Tibial nerve (tissue), 4 donors: Measurements from ENCODE around the gene FAM222B.

Source experiments
- EP300 ChIP-seq, 2 donors: sonication (generic); formaldehyde crosslinking; IDR thresholded peaks; one replicate each; pipeline ENCODE4 v1.6.1; 2017; ENCODE audit warnings: antibody characterized with exemption in 2 of 2, mild to moderate bottlenecking in 1 of 2
- POLR2A ChIP-seq, 2 donors: fragments of 450-650 bp; IDR thresholded peaks; one replicate each; pipeline ENCODE4 v1.6.1; 2017; ENCODE audit warnings: antibody characterized with exemption in 2 of 2, mild to moderate bottlenecking in 2 of 2, moderate library complexity in 2 of 2
- TF ChIP-seq, protein P1 (sequence below), 5 experiments: fragments of 200-600 bp in 3 of 5; fragments of 450-650 bp in 2 of 5; sonication (generic) in 3 of 5; IDR thresholded peaks; one replicate each; pipeline ENCODE4 v1.5.1; 2016 to 2019; ENCODE audit warnings: antibody characterized with exemption in 5 of 5, mild to moderate bottlenecking in 3 of 5, moderate library complexity in 2 of 5

DNA sequence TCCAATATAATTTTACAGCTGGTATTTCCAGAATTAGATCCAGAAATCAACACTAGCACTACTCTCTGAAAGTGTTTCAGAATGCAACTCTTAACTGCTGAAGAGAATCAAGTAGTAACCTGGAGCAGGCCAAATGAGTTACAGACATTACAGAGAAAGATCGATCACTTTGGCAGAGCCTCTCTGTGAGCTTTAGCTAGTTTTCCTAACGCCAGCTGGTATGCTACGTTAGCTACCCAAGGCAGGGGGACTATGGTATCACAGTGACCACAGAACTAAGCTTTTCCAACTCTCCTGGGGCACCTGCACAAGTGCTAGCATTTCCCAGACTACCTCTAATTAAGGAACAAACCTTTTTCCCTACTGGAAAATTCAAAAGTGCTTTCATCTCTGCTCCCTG lies 68.4 kb downstream of the FAM222B start:
- TF ChIP-seq, protein P1, sequence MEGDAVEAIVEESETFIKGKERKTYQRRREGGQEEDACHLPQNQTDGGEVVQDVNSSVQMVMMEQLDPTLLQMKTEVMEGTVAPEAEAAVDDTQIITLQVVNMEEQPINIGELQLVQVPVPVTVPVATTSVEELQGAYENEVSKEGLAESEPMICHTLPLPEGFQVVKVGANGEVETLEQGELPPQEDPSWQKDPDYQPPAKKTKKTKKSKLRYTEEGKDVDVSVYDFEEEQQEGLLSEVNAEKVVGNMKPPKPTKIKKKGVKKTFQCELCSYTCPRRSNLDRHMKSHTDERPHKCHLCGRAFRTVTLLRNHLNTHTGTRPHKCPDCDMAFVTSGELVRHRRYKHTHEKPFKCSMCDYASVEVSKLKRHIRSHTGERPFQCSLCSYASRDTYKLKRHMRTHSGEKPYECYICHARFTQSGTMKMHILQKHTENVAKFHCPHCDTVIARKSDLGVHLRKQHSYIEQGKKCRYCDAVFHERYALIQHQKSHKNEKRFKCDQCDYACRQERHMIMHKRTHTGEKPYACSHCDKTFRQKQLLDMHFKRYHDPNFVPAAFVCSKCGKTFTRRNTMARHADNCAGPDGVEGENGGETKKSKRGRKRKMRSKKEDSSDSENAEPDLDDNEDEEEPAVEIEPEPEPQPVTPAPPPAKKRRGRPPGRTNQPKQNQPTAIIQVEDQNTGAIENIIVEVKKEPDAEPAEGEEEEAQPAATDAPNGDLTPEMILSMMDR (IDR thresholded peaks at IDR 0.05), result no peak
- TF ChIP-seq EP300 (IDR thresholded peaks at IDR 0.05), result no peak
- no peak for TF ChIP-seq POLR2A (IDR thresholded peaks at IDR 0.05)
